ENCODE measurements around the gene KIAA0513. TPM values are rescaled to one million over a fixed set of nuclear protein-coding genes. Genes with fewer than 3 reads are reported as not detected.
"Not testable (repeated sequence)": the region's sequence is repeated elsewhere in the genome, so short reads cannot be mapped to it uniquely, and the experiment has no call there.

KIAA0513 gene
- total RNA-seq, 1 experiment from 2014 or later = 2.9 TPM

GRCh38 chr16:85051683-85052082 lies 24.1 kb downstream of the KIAA0513 start:
- Histone ChIP-seq H3K4me3 (ENCODE audit: low read depth, low read length, poor library complexity, severe bottlenecking) (no peak overlapping the region), H3K27ac (ENCODE audit: low read depth, low read length, poor library complexity, severe bottlenecking) (no peak overlapping the region), H3K9me3 (ENCODE audit: low read depth, low read length, poor library complexity, severe bottlenecking) (no peaks in the 10 kb centered on the region), H3K4me1 (ENCODE audit: insufficient read depth, low read length, poor library complexity, severe bottlenecking) (peaks cover 6% of the 10 kb centered on the region), H3K36me3 (ENCODE audit: insufficient read depth, low read length, poor library complexity, severe bottlenecking) (no peaks in the 10 kb centered on the region), H3K27me3 (replicated peaks; ENCODE audit: insufficient read depth, low read depth, low read length, poor library complexity) (no peaks in the 10 kb centered on the region)
- ChIA-PET POLR2A (ENCODE audit: low non-redundant PET) (no interaction called here), CTCF (no interaction called here)
- intact Hi-C loops (cut with micrococcal nuclease; ENCODE audit: unreplicated experiment) = no loop called here
- TF ChIP-seq EZH2 (IDR thresholded peaks at IDR 0.05; ENCODE audit: borderline replicate concordance, low read depth, low read length, poor library complexity, severe bottlenecking) (no peak), CTCF (conservative IDR thresholded peaks at IDR 0.05; ENCODE audit: low read depth, low read length) (no peak)
- no peak for DNase-seq (ENCODE audit: low spot score)
- BruUV-seq (replicated peaks) = no TSS peak

GRCh38 chr16:85052536-85052935 lies 24.9 kb downstream of the KIAA0513 start:
- no peak for DNase-seq (ENCODE audit: low spot score)
- POLR2A ChIA-PET (ENCODE audit: low non-redundant PET) = no interaction called here
- H3K4me3 ChIP-seq (ENCODE audit: low read depth, low read length, poor library complexity, severe bottlenecking) = no peak overlapping the region
- H3K36me3 ChIP-seq (ENCODE audit: insufficient read depth, low read length, poor library complexity, severe bottlenecking) = no peaks in the 10 kb centered on the region
- intact Hi-C loops (cut with micrococcal nuclease; ENCODE audit: unreplicated experiment) = no loop called here
- no peak overlapping the region for H3K27ac ChIP-seq (ENCODE audit: low read depth, low read length, poor library complexity, severe bottlenecking)
- BruUV-seq (replicated peaks) = no TSS peak
- no peaks in the 10 kb centered on the region for H3K9me3 ChIP-seq (ENCODE audit: low read depth, low read length, poor library complexity, severe bottlenecking)
- CTCF ChIA-PET = no interaction called here
- peaks cover 6% of the 10 kb centered on the region for H3K4me1 ChIP-seq (ENCODE audit: insufficient read depth, low read length, poor library complexity, severe bottlenecking)
- no peak for TF ChIP-seq CTCF (conservative IDR thresholded peaks at IDR 0.05; ENCODE audit: low read depth, low read length)
- no peak for TF ChIP-seq EZH2 (IDR thresholded peaks at IDR 0.05; ENCODE audit: borderline replicate concordance, low read depth, low read length, poor library complexity, severe bottlenecking)
- H3K27me3 ChIP-seq (replicated peaks; ENCODE audit: insufficient read depth, low read depth, low read length, poor library complexity) = no peaks in the 10 kb centered on the region

- CTCF ChIA-PET = interaction anchor here (0.7 kb wide), 1 partner anchor 18 kb away, joined by 3 read pairs; no protein-coding TSS in a partner anchor
- intact Hi-C loops (cut with micrococcal nuclease; ENCODE audit: unreplicated experiment); H3K27ac ChIP-seq (ENCODE audit: low read depth, low read length, poor library complexity, severe bottlenecking); H3K36me3 ChIP-seq (ENCODE audit: insufficient read depth, low read length, poor library complexity, severe bottlenecking); BruUV-seq (replicated peaks); H3K4me3 ChIP-seq (ENCODE audit: low read depth, low read length, poor library complexity, severe bottlenecking); H3K9me3 ChIP-seq (ENCODE audit: low read depth, low read length, poor library complexity, severe bottlenecking); DNase-seq (ENCODE audit: low spot score); H3K27me3 ChIP-seq (replicated peaks; ENCODE audit: insufficient read depth, low read depth, low read length, poor library complexity); H3K4me1 ChIP-seq (ENCODE audit: insufficient read depth, low read length, poor library complexity, severe bottlenecking); POLR2A ChIA-PET (ENCODE audit: low non-redundant PET): not testable (repeated sequence)
These were observed 26.7 kb downstream of the KIAA0513 start for GRCh38 chr16:85054321-85054720.

- ChIA-PET POLR2A (ENCODE audit: low non-redundant PET) (no interaction called here), CTCF (interaction anchor here (0.7 kb wide), 1 partner anchor 17 kb away, joined by 3 read pairs; no protein-coding TSS in a partner anchor)
- DNase-seq (ENCODE audit: low spot score) = no peak
- no peaks in the 10 kb centered on the region for H3K9me3 ChIP-seq (ENCODE audit: low read depth, low read length, poor library complexity, severe bottlenecking)
- no peaks in the 10 kb centered on the region for H3K27me3 ChIP-seq (replicated peaks; ENCODE audit: insufficient read depth, low read depth, low read length, poor library complexity)
- H3K4me1 ChIP-seq (ENCODE audit: insufficient read depth, low read length, poor library complexity, severe bottlenecking) = peaks cover 6% of the 10 kb centered on the region
- H3K27ac ChIP-seq (ENCODE audit: low read depth, low read length, poor library complexity, severe bottlenecking) = no peak overlapping the region
- no peaks in the 10 kb centered on the region for H3K36me3 ChIP-seq (ENCODE audit: insufficient read depth, low read length, poor library complexity, severe bottlenecking)
- BruUV-seq (replicated peaks) = no TSS peak
- intact Hi-C loops (cut with micrococcal nuclease; ENCODE audit: unreplicated experiment) = no loop called here
- no peak for TF ChIP-seq CTCF (conservative IDR thresholded peaks at IDR 0.05; ENCODE audit: low read depth, low read length)
- no peak for TF ChIP-seq EZH2 (IDR thresholded peaks at IDR 0.05; ENCODE audit: borderline replicate concordance, low read depth, low read length, poor library complexity, severe bottlenecking)
- no peak overlapping the region for H3K4me3 ChIP-seq (ENCODE audit: low read depth, low read length, poor library complexity, severe bottlenecking)
These were observed 27.4 kb downstream of the KIAA0513 start for GRCh38 chr16:85054948-85055492.
